HEK293 (cell line): ENCODE measurements around the gene GGNBP2.

Experiments
- KLF9 ChIP-seq: fragments of 450-650 bp; formaldehyde crosslinking; IDR thresholded peaks from 2 replicates; pipeline ENCODE4 v1.5.1; 2016; ENCODE audit warnings: missing biosample characterization, missing genetic modification characterization, low read depth
- MEIS1 ChIP-seq: sonication (generic); formaldehyde crosslinking; IDR thresholded peaks from 2 replicates; pipeline ENCODE4 v1.8.1; 2022; ENCODE audit warnings: missing genetic modification reagents, mild to moderate bottlenecking, borderline replicate concordance
- OVOL3 ChIP-seq: fragments of 450-650 bp; formaldehyde crosslinking; IDR thresholded peaks from 2 replicates; pipeline ENCODE4 v1.5.1; 2016; ENCODE audit warnings: missing biosample characterization, missing genetic modification characterization
- SALL2 ChIP-seq: fragments of 450-650 bp; formaldehyde crosslinking; IDR thresholded peaks from 2 replicates; pipeline ENCODE4 v1.5.0; 2017; ENCODE audit warnings: missing biosample characterization, mild to moderate bottlenecking, missing genetic modification characterization, borderline replicate concordance
- ZBTB8A ChIP-seq: fragments of 450-650 bp; formaldehyde crosslinking; IDR thresholded peaks from 2 replicates; pipeline ENCODE4 v1.5.1; 2016; ENCODE audit warnings: missing biosample characterization, missing genetic modification characterization
- ZEB2 ChIP-seq: fragments of 450-650 bp; formaldehyde crosslinking; IDR thresholded peaks from 2 replicates; pipeline ENCODE4 v1.5.1; 2016; ENCODE audit warnings: missing biosample characterization, missing genetic modification characterization
- ZNF10 ChIP-seq: fragments of 450-650 bp; formaldehyde crosslinking; IDR thresholded peaks from 2 replicates; pipeline ENCODE4 v1.5.1; 2017; ENCODE audit warnings: missing biosample characterization, missing genetic modification characterization
- ZNF114 ChIP-seq: fragments of 450-650 bp; formaldehyde crosslinking; IDR thresholded peaks from 2 replicates; pipeline ENCODE4 v1.5.0; 2017; ENCODE audit warnings: missing biosample characterization, missing genetic modification characterization
- ZNF155 ChIP-seq: fragments of 450-650 bp; formaldehyde crosslinking; IDR thresholded peaks from 2 replicates; pipeline ENCODE4 v1.5.1; 2016; ENCODE audit warnings: missing biosample characterization, missing genetic modification characterization
- ZNF174 ChIP-seq: fragments of 450-650 bp; formaldehyde crosslinking; IDR thresholded peaks from 2 replicates; pipeline ENCODE4 v1.5.0; 2017; ENCODE audit warnings: missing biosample characterization, mild to moderate bottlenecking, missing genetic modification characterization
- ZNF23 ChIP-seq: fragments of 450-650 bp; formaldehyde crosslinking; IDR thresholded peaks from 2 replicates; pipeline ENCODE4 v1.5.1; 2016; ENCODE audit warnings: missing biosample characterization, missing genetic modification characterization, borderline replicate concordance
- ZNF354C ChIP-seq: fragments of 450-650 bp; formaldehyde crosslinking; IDR thresholded peaks from 2 replicates; pipeline ENCODE4 v1.5.1; 2016; ENCODE audit warnings: missing biosample characterization, missing genetic modification characterization, low read depth, borderline replicate concordance
- ZNF391 ChIP-seq: fragments of 450-650 bp; formaldehyde crosslinking; IDR thresholded peaks from 2 replicates; pipeline ENCODE4 v1.5.1; 2016; ENCODE audit warnings: low read depth, missing biosample characterization, missing genetic modification characterization, borderline replicate concordance
- ZNF426 ChIP-seq: fragments of 450-650 bp; formaldehyde crosslinking; IDR thresholded peaks from 2 replicates; pipeline ENCODE4 v1.5.1; 2017; ENCODE audit warnings: missing biosample characterization, missing genetic modification characterization, mild to moderate bottlenecking, inconsistent platforms, moderate library complexity
- ZNF544 ChIP-seq: fragments of 450-650 bp; formaldehyde crosslinking; IDR thresholded peaks from 2 replicates; pipeline ENCODE4 v1.5.0; 2017; ENCODE audit warnings: missing biosample characterization, missing genetic modification characterization
- ZNF548 ChIP-seq: fragments of 450-650 bp; formaldehyde crosslinking; IDR thresholded peaks from 2 replicates; pipeline ENCODE4 v1.5.1; 2016; ENCODE audit warnings: missing biosample characterization, missing genetic modification characterization
- ZNF571 ChIP-seq: fragments of 450-650 bp; formaldehyde crosslinking; IDR thresholded peaks from 2 replicates; pipeline ENCODE4 v1.5.0; 2017; ENCODE audit warnings: missing biosample characterization, missing genetic modification characterization
- ZNF654 ChIP-seq: fragments of 450-650 bp; formaldehyde crosslinking; IDR thresholded peaks from 2 replicates; pipeline ENCODE4 v1.5.1; 2016; ENCODE audit warnings: low read depth, missing biosample characterization, missing genetic modification characterization
- ZNF658 ChIP-seq: fragments of 450-650 bp; formaldehyde crosslinking; IDR thresholded peaks from 2 replicates; pipeline ENCODE4; 2016; ENCODE audit warnings: missing biosample characterization, missing genetic modification characterization
- ZNF664 ChIP-seq: fragments of 450-650 bp; formaldehyde crosslinking; IDR thresholded peaks from 2 replicates; pipeline ENCODE4 v1.5.1; 2016; ENCODE audit warnings: missing biosample characterization, missing genetic modification characterization
- ZNF768 ChIP-seq: fragments of 450-650 bp; formaldehyde crosslinking; IDR thresholded peaks from 2 replicates; pipeline ENCODE4 v1.5.1; 2018; ENCODE audit warnings: missing biosample characterization, mild to moderate bottlenecking, missing genetic modification characterization
- ZNF776 ChIP-seq: fragments of 450-650 bp; formaldehyde crosslinking; IDR thresholded peaks from 2 replicates; pipeline ENCODE4 v1.5.0; 2017; ENCODE audit warnings: missing biosample characterization, missing genetic modification characterization, borderline replicate concordance
- ZNF785 ChIP-seq: fragments of 450-650 bp; formaldehyde crosslinking; IDR thresholded peaks from 2 replicates; pipeline ENCODE4 v1.5.1; 2016; ENCODE audit warnings: missing biosample characterization, missing genetic modification characterization
- ZSCAN16 ChIP-seq: fragments of 450-650 bp; formaldehyde crosslinking; IDR thresholded peaks from 2 replicates; pipeline ENCODE4 v1.5.1; 2016; ENCODE audit warnings: missing biosample characterization, missing genetic modification characterization
- TF ChIP-seq, protein P1 (sequence below): fragments of 450-650 bp; formaldehyde crosslinking; IDR thresholded peaks from 2 replicates; pipeline ENCODE4 v1.5.1; 2016; ENCODE audit warnings: missing biosample characterization, missing genetic modification characterization
- TF ChIP-seq, protein P2 (sequence below): fragments of 450-650 bp; formaldehyde crosslinking; IDR thresholded peaks from 2 replicates; pipeline ENCODE4 v1.5.1; 2016; ENCODE audit warnings: missing biosample characterization, missing genetic modification characterization
- TF ChIP-seq, protein P3 (sequence below): fragments of 450-650 bp; formaldehyde crosslinking; IDR thresholded peaks from 2 replicates; pipeline ENCODE4 v1.5.1; 2016; ENCODE audit warnings: missing biosample characterization, missing genetic modification characterization, low read depth
- TF ChIP-seq, protein P4 (sequence below): fragments of 450-650 bp; formaldehyde crosslinking; IDR thresholded peaks from 2 replicates; pipeline ENCODE4 v1.5.1; 2017; ENCODE audit warnings: missing biosample characterization, missing genetic modification characterization
- TF ChIP-seq, protein P5 (sequence below): fragments of 450-650 bp; formaldehyde crosslinking; IDR thresholded peaks from 2 replicates; pipeline ENCODE4 v1.5.1; 2016; ENCODE audit warnings: missing biosample characterization, missing genetic modification characterization
- TF ChIP-seq, protein P6 (sequence below): fragments of 450-650 bp; formaldehyde crosslinking; IDR thresholded peaks from 2 replicates; pipeline ENCODE4; 2016; ENCODE audit warnings: missing biosample characterization, missing genetic modification characterization
- TF ChIP-seq, protein P7 (sequence below): fragments of 450-650 bp; formaldehyde crosslinking; IDR thresholded peaks from 2 replicates; pipeline ENCODE4 v1.5.1; 2017; ENCODE audit warnings: missing biosample characterization, missing genetic modification characterization

GGNBP2 gene

DNA sequence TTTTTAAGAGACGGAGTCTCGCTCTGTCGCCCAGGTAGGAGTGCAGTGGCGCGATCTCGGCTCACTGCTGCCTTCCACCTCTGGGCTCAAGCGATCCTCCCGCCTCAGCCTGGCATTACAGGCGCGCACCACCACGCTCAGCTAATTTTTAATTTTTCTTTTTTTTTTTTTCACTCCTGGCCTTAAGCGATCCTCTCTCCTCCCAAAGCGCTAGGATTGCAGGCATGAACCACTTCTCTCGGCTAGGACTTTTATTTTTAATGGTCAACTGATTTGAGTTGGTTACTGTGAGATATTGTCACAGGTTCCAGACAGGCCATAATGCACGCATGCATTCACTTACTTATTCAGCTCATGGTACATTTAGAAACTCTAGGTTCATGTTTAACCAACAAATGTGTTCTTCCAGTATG is 9.0 kb upstream of the GGNBP2 start (continued):
- TF ChIP-seq SALL2 = no peak
- TF ChIP-seq ZNF544 (tag by site-specific recombination) = no peak
- no peak for TF ChIP-seq ZNF571
- 0 out of 2 replicates have a peak, but pooled peaks have one; percentile 2 for TF ChIP-seq ZNF654 (tag by site-specific recombination)
- no peak for TF ChIP-seq MEIS1 (CRISPR knock-in tag)
- TF ChIP-seq ZNF155 (tag by site-specific recombination) = no peak
- peak; percentile 49; the same call in 1 of the 2 replicates for TF ChIP-seq ZNF391 (tag by site-specific recombination)
- TF ChIP-seq ZNF776 (tag by site-specific recombination) = no peak
- no peak for TF ChIP-seq ZNF658 (tag by site-specific recombination)
- 0 out of 2 replicates have a peak, but pooled peaks have one; percentile 20 for TF ChIP-seq ZNF768 (tag by site-specific recombination)
- TF ChIP-seq, protein P1, sequence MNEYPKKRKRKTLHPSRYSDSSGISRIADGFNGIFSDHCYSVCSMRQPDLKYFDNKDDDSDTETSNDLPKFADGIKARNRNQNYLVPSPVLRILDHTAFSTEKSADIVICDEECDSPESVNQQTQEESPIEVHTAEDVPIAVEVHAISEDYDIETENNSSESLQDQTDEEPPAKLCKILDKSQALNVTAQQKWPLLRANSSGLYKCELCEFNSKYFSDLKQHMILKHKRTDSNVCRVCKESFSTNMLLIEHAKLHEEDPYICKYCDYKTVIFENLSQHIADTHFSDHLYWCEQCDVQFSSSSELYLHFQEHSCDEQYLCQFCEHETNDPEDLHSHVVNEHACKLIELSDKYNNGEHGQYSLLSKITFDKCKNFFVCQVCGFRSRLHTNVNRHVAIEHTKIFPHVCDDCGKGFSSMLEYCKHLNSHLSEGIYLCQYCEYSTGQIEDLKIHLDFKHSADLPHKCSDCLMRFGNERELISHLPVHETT (tag by site-specific recombination) = peak; percentile 77; the same call in 1 of the 2 replicates
- TF ChIP-seq ZNF548 = 0 out of 2 replicates have a peak, but pooled peaks have one; percentile 29
- TF ChIP-seq, protein P2, sequence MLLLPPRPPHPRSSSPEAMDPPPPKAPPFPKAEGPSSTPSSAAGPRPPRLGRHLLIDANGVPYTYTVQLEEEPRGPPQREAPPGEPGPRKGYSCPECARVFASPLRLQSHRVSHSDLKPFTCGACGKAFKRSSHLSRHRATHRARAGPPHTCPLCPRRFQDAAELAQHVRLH = peak; percentile 87
- TF ChIP-seq ZSCAN16 (tag by site-specific recombination) = no peak; the same call in 1 of the 2 replicates
- TF ChIP-seq, protein P3, sequence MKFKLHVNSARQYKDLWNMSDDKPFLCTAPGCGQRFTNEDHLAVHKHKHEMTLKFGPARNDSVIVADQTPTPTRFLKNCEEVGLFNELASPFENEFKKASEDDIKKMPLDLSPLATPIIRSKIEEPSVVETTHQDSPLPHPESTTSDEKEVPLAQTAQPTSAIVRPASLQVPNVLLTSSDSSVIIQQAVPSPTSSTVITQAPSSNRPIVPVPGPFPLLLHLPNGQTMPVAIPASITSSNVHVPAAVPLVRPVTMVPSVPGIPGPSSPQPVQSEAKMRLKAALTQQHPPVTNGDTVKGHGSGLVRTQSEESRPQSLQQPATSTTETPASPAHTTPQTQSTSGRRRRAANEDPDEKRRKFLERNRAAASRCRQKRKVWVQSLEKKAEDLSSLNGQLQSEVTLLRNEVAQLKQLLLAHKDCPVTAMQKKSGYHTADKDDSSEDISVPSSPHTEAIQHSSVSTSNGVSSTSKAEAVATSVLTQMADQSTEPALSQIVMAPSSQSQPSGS (tag by site-specific recombination) = no peak
- no peak for TF ChIP-seq ZNF114
- TF ChIP-seq ZNF354C = no peak
- TF ChIP-seq KLF9 (tag by site-specific recombination) = no peak
- TF ChIP-seq, protein P4, sequence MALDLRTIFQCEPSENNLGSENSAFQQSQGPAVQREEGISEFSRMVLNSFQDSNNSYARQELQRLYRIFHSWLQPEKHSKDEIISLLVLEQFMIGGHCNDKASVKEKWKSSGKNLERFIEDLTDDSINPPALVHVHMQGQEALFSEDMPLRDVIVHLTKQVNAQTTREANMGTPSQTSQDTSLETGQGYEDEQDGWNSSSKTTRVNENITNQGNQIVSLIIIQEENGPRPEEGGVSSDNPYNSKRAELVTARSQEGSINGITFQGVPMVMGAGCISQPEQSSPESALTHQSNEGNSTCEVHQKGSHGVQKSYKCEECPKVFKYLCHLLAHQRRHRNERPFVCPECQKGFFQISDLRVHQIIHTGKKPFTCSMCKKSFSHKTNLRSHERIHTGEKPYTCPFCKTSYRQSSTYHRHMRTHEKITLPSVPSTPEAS (tag by site-specific recombination) = no peak
- TF ChIP-seq ZNF785 (tag by site-specific recombination) = no peak
- TF ChIP-seq ZNF23 = no peak
- TF ChIP-seq ZNF664 (tag by site-specific recombination) = peak; percentile 72; the same call in 1 of the 2 replicates
- TF ChIP-seq, protein P5, sequence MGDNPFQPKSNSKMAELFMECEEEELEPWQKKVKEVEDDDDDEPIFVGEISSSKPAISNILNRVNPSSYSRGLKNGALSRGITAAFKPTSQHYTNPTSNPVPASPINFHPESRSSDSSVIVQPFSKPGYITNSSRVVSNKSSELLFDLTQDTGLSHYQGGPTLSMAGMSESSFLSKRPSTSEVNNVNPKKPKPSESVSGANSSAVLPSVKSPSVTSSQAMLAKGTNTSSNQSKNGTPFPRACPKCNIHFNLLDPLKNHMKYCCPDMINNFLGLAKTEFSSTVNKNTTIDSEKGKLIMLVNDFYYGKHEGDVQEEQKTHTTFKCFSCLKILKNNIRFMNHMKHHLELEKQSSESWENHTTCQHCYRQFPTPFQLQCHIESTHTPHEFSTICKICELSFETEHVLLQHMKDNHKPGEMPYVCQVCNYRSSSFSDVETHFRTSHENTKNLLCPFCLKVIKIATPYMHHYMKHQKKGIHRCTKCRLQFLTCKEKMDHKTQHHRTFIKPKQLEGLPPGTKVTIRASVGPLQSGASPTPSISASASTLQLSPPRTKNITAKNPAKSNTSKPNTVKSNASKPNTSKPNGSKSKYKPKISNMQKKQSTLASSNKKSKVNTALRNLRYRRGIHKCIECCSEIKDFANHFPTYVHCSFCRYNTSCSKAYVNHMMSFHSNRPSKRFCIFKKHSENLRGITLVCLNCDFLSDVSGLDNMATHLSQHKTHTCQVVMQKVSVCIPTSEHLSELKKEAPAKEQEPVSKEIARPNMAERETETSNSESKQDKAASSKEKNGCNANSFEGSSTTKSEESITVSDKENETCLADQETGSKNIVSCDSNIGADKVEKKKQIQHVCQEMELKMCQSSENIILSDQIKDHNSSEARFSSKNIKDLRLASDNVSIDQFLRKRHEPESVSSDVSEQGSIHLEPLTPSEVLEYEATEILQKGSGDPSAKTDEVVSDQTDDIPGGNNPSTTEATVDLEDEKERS (tag by site-specific recombination) = peak; percentile 100
- TF ChIP-seq ZNF174 (tag by site-specific recombination) = no peak
- no peak; the same call in 1 of the 2 replicates for TF ChIP-seq ZEB2 (tag by site-specific recombination)
- TF ChIP-seq ZBTB8A (tag by site-specific recombination) = no peak; the same call in 1 of the 2 replicates
- TF ChIP-seq, protein P6, sequence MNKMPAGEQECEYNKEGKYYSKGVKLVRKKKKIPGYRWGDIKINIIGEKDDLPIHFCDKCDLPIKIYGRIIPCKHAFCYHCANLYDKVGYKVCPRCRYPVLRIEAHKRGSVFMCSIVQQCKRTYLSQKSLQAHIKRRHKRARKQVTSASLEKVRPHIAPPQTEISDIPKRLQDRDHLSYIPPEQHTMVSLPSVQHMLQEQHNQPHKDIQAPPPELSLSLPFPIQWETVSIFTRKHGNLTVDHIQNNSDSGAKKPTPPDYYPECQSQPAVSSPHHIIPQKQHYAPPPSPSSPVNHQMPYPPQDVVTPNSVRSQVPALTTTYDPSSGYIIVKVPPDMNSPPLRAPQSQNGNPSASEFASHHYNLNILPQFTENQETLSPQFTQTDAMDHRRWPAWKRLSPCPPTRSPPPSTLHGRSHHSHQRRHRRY (tag by site-specific recombination) = no peak
- TF ChIP-seq OVOL3 = no peak
- TF ChIP-seq ZNF10 (tag by site-specific recombination) = no peak
- no peak for TF ChIP-seq ZNF426 (tag by site-specific recombination)
- TF ChIP-seq, protein P7, sequence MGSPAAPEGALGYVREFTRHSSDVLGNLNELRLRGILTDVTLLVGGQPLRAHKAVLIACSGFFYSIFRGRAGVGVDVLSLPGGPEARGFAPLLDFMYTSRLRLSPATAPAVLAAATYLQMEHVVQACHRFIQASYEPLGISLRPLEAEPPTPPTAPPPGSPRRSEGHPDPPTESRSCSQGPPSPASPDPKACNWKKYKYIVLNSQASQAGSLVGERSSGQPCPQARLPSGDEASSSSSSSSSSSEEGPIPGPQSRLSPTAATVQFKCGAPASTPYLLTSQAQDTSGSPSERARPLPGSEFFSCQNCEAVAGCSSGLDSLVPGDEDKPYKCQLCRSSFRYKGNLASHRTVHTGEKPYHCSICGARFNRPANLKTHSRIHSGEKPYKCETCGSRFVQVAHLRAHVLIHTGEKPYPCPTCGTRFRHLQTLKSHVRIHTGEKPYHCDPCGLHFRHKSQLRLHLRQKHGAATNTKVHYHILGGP = no peak
